SKM-1 treated with dmso at 0.1 percent for 144 hours (cell line): ENCODE data around the gene IER5.

Source experiments
- DNase-seq: peaks from one replicate; lab custom pipeline; 2025; ENCODE audit not compliant: unreplicated experiment; lab: John Stamatoyannopoulos, UW

Gene IER5

GRCh38 chr1:181076852-181077251 is 11.6 kb upstream of the IER5 start:
- no peak for DNase-seq

GRCh38 chr1:181077576-181078242 is 10.8 kb upstream of the IER5 start:
- no peak for DNase-seq

GRCh38 chr1:181079382-181079781 is 9.1 kb upstream of the IER5 start:
- no peak for DNase-seq

- no peak for DNase-seq
Observed at GRCh38 chr1:181079920-181080319, 8.6 kb upstream of the IER5 start.

- no peak for DNase-seq
Observed at GRCh38 chr1:181080556-181080955, 7.9 kb upstream of the IER5 start.

- DNase-seq: no peak
Observed at GRCh38 chr1:181081395-181081794, 7.1 kb upstream of the IER5 start.

GRCh38 chr1:181083842-181084605 is 4.5 kb upstream of the IER5 start:
- DNase-seq: peak; percentile 97

- no peak for DNase-seq
Observed at GRCh38 chr1:181084606-181084969, 3.9 kb upstream of the IER5 start.

GRCh38 chr1:181086091-181086490 is 2.4 kb upstream of the IER5 start:
- DNase-seq: no peak

- peak; percentile 43 for DNase-seq
Observed at GRCh38 chr1:181086926-181087325, 1.6 kb upstream of the IER5 start.

- DNase-seq: peak; percentile 97
Observed at GRCh38 chr1:181087400-181087901, 1.0 kb upstream of the IER5 start.

GRCh38 chr1:181089017-181089675 is 646 bp downstream of the IER5 start:
- DNase-seq: no peak

- DNase-seq: peak; percentile 77
Observed at GRCh38 chr1:181089676-181090544, 1.4 kb downstream of the IER5 start.

GRCh38 chr1:181090641-181091126 is 2.2 kb downstream of the IER5 start:
- DNase-seq: peak; percentile 28

- no peak for DNase-seq
Observed at GRCh38 chr1:181091309-181092040, 3.0 kb downstream of the IER5 start.

- DNase-seq: no peak
Observed at GRCh38 chr1:181092056-181092455, 3.6 kb downstream of the IER5 start.

GRCh38 chr1:181092883-181093458 is 4.5 kb downstream of the IER5 start:
- no peak for DNase-seq

GRCh38 chr1:181094416-181095212 is 6.1 kb downstream of the IER5 start:
- DNase-seq: no peak

- DNase-seq: no peak
Observed at GRCh38 chr1:181095260-181095659, 6.8 kb downstream of the IER5 start.
